ENCODE measurements around the gene SMIM12. TPM values are rescaled to one million over a fixed set of nuclear protein-coding genes. Genes with fewer than 3 reads are reported as not detected.

SMIM12 gene
- total and polyA plus RNA-seq, 5 experiments from 2014 or later, result 40.9 to 77.3 (median 59.1) TPM

GRCh38 chr1:34852677-34853217 lies 6.8 kb downstream of the SMIM12 start:
- Mint-ChIP-seq H3K27me3 (no peaks in the 10 kb centered on the region), H3K27ac (peak overlapping the region in 9 of 10 donors; percentile 26 to 92 (median 68)), H3K9me3 (no peaks in the 10 kb centered on the region), H3K4me1 (peaks cover 16 to 45% (median 35%) of the 10 kb centered on the region in 4 donors), H3K36me3 (peaks cover 0 to 63% (median 4%) of the 10 kb centered on the region in 3 donors), H3K4me3 (no peak overlapping the region)
- peak; percentile 100 for ATAC-seq
- POLR2A ChIA-PET, result interaction anchor here (0.7 to 1.7 kb wide), 4 partner anchors 12 to 1664 kb away, joined by 3 to 12 read pairs (median 4); no protein-coding TSS in a partner anchor
- peak; percentile 80 to 92 (median 88) for DNase-seq

- ATAC-seq (no peak), DNase-seq (no peak)
- H3K36me3 Mint-ChIP-seq, result peaks cover 0 to 60% (median 4%) of the 10 kb centered on the region in 3 donors
- H3K4me3 Mint-ChIP-seq, result no peak overlapping the region
- no peaks in the 10 kb centered on the region for H3K27me3 Mint-ChIP-seq
- POLR2A ChIA-PET, result interaction anchor here (0.6 to 1.7 kb wide), 2 partner anchors 15 to 1615 kb away, joined by 3 to 12 read pairs; no protein-coding TSS in a partner anchor
- peaks cover 5 to 39% (median 30%) of the 10 kb centered on the region in 4 donors for H3K4me1 Mint-ChIP-seq
- no peaks in the 10 kb centered on the region for H3K9me3 Mint-ChIP-seq
- peak overlapping the region in 2 of 10 donors; percentile 8 to 58 for H3K27ac Mint-ChIP-seq
Measured at GRCh38 chr1:34851431-34852105, 8.0 kb downstream of the SMIM12 start.

- H3K27me3 Mint-ChIP-seq, result no peaks in the 10 kb centered on the region
- peak overlapping the region in 3 of 10 donors; percentile 41 to 55 (median 42) for H3K27ac Mint-ChIP-seq
- no peaks in the 10 kb centered on the region for H3K9me3 Mint-ChIP-seq
- H3K36me3 Mint-ChIP-seq, result peaks cover 0 to 55% (median 0%) of the 10 kb centered on the region in 3 donors
- POLR2A ChIA-PET, result interaction anchor here (0.7 kb wide), 1 partner anchor 536 kb away, joined by 5 read pairs; no protein-coding TSS in a partner anchor
- peaks cover 3 to 34% (median 27%) of the 10 kb centered on the region in 4 donors for H3K4me1 Mint-ChIP-seq
- DNase-seq (no peak), ATAC-seq (no peak)
- H3K4me3 Mint-ChIP-seq, result no peak overlapping the region
Measured at GRCh38 chr1:34850382-34850781, 9.2 kb downstream of the SMIM12 start.

- POLR2A ChIA-PET, result no interaction called here
- Mint-ChIP-seq H3K4me3 (no peak overlapping the region), H3K9me3 (no peaks in the 10 kb centered on the region), H3K36me3 (peaks cover 0 to 26% (median 0%) of the 10 kb centered on the region in 3 donors), H3K27ac (peak overlapping the region in 2 of 10 donors; percentile 21 to 40), H3K4me1 (peaks cover 15 to 40% (median 31%) of the 10 kb centered on the region in 4 donors), H3K27me3 (no peaks in the 10 kb centered on the region)
- DNase-seq, result no peak
- no peak for ATAC-seq
Measured at GRCh38 chr1:34847094-34847493, 12.5 kb downstream of the SMIM12 start.

- peaks cover 0 to 29% (median 0%) of the 10 kb centered on the region in 3 donors for H3K36me3 Mint-ChIP-seq
- H3K9me3 Mint-ChIP-seq, result no peaks in the 10 kb centered on the region
- no peak overlapping the region for H3K4me3 Mint-ChIP-seq
- DNase-seq, result no peak
- ATAC-seq, result no peak
- H3K27ac Mint-ChIP-seq, result no peak overlapping the region
- H3K4me1 Mint-ChIP-seq, result peaks cover 15 to 40% (median 31%) of the 10 kb centered on the region in 4 donors
- POLR2A ChIA-PET, result interaction anchor here (0.6 kb wide), 1 partner anchor 27 kb away, joined by 3 read pairs; no protein-coding TSS in a partner anchor
- H3K27me3 Mint-ChIP-seq, result no peaks in the 10 kb centered on the region
Measured at GRCh38 chr1:34846265-34846664, 13.3 kb downstream of the SMIM12 start.

- DNase-seq, result no peak
- Mint-ChIP-seq H3K4me1 (peaks cover 13 to 40% (median 28%) of the 10 kb centered on the region in 4 donors), H3K4me3 (no peak overlapping the region), H3K27ac (no peak overlapping the region), H3K36me3 (peaks cover 0 to 24% (median 0%) of the 10 kb centered on the region in 3 donors), H3K27me3 (no peaks in the 10 kb centered on the region), H3K9me3 (no peaks in the 10 kb centered on the region)
- POLR2A ChIA-PET, result no interaction called here
- ATAC-seq, result no peak
Measured at GRCh38 chr1:34845131-34845901, 14.2 kb downstream of the SMIM12 start.

- Mint-ChIP-seq H3K9me3 (no peaks in the 10 kb centered on the region), H3K27ac (peak overlapping the region in 1 of 10 donors; percentile 84), H3K27me3 (no peaks in the 10 kb centered on the region), H3K36me3 (peaks cover 0 to 17% (median 0%) of the 10 kb centered on the region in 3 donors), H3K4me1 (peaks cover 13 to 36% (median 24%) of the 10 kb centered on the region in 4 donors), H3K4me3 (no peak overlapping the region)
- ATAC-seq (no peak), DNase-seq (no peak)
- POLR2A ChIA-PET, result no interaction called here
Measured at GRCh38 chr1:34844252-34844634, 15.3 kb downstream of the SMIM12 start.

GRCh38 chr1:34843392-34844251 lies 15.9 kb downstream of the SMIM12 start:
- H3K27me3 Mint-ChIP-seq, result no peaks in the 10 kb centered on the region
- H3K36me3 Mint-ChIP-seq, result peaks cover 0 to 13% (median 0%) of the 10 kb centered on the region in 3 donors
- POLR2A ChIA-PET, result no interaction called here
- DNase-seq, result no peak
- H3K4me3 Mint-ChIP-seq, result no peak overlapping the region
- ATAC-seq, result no peak
- H3K4me1 Mint-ChIP-seq, result peaks cover 13 to 30% (median 21%) of the 10 kb centered on the region in 4 donors
- H3K27ac Mint-ChIP-seq, result peak overlapping the region in 1 of 10 donors; percentile 84
- no peaks in the 10 kb centered on the region for H3K9me3 Mint-ChIP-seq

- no peak for ATAC-seq
- no peaks in the 10 kb centered on the region for H3K9me3 Mint-ChIP-seq
- DNase-seq, result no peak
- POLR2A ChIA-PET, result no interaction called here
- no peaks in the 10 kb centered on the region for H3K27me3 Mint-ChIP-seq
- H3K36me3 Mint-ChIP-seq, result peaks cover 0 to 9% (median 0%) of the 10 kb centered on the region in 3 donors
- peak overlapping the region in 1 of 10 donors; percentile 84 for H3K27ac Mint-ChIP-seq
- H3K4me1 Mint-ChIP-seq, result peaks cover 13 to 23% (median 16%) of the 10 kb centered on the region in 4 donors
- no peak overlapping the region for H3K4me3 Mint-ChIP-seq
Measured at GRCh38 chr1:34842952-34843371, 16.6 kb downstream of the SMIM12 start.

GRCh38 chr1:34842073-34842472 lies 17.5 kb downstream of the SMIM12 start:
- no peak for DNase-seq
- Mint-ChIP-seq H3K27ac (no peak overlapping the region), H3K27me3 (no peaks in the 10 kb centered on the region), H3K4me3 (no peak overlapping the region), H3K4me1 (peaks cover 9 to 23% (median 15%) of the 10 kb centered on the region in 4 donors), H3K9me3 (no peaks in the 10 kb centered on the region), H3K36me3 (peaks cover 0 to 9% (median 0%) of the 10 kb centered on the region in 3 donors)
- no peak for ATAC-seq
- POLR2A ChIA-PET, result no interaction called here

GRCh38 chr1:34840426-34840825 lies 19.1 kb downstream of the SMIM12 start:
- H3K27ac Mint-ChIP-seq, result peak overlapping the region in 1 of 10 donors; percentile 60

More at GRCh38 chr1:34840426-34840825, 19.1 kb downstream of the SMIM12 start:
- POLR2A ChIA-PET, result no interaction called here
- Mint-ChIP-seq H3K4me3 (no peak overlapping the region), H3K4me1 (peaks cover 9 to 23% (median 15%) of the 10 kb centered on the region in 4 donors), H3K9me3 (no peaks in the 10 kb centered on the region), H3K27me3 (no peaks in the 10 kb centered on the region), H3K36me3 (peaks cover 0 to 9% (median 0%) of the 10 kb centered on the region in 3 donors)
- DNase-seq (no peak), ATAC-seq (no peak)

All from naive thymus-derived CD8-positive, alpha-beta T cell (primary cell).